ENCODE measurements around the gene KRT34. TPM values are rescaled to one million over a fixed set of nuclear protein-coding genes. Genes with fewer than 3 reads are reported as not detected.

KRT34 gene
- total RNA-seq, 1 experiment from 2014 or later, result not detected

GRCh38 chr17:41394254-41394996 is 12.3 kb upstream of the KRT34 start:
- H3K9ac ChIP-seq (ENCODE audit: low read length), result no peak overlapping the region
- H3K27ac ChIP-seq (ENCODE audit: low read depth, low read length), result no peak overlapping the region
- ChIA-PET POLR2A (no interaction called here), RAD21 (ENCODE audit: low non-redundant PET in 1 of 2, low total read pairs in 2 of 2, uncharacterized antibody in 2 of 2, unreplicated experiment in 2 of 2) (no interaction called here), CTCF (no interaction called here)
- H3K4me1 ChIP-seq (ENCODE audit: control insufficient read depth in 1 of 2, insufficient read depth in 2 of 2, low read length in 2 of 2), result peaks cover 2 to 20% of the 10 kb centered on the region in 2 experiments; a peak in 3 of 4 replicates
- H3K4me2 ChIP-seq (ENCODE audit: low read length), result peak overlapping the region; percentile 47
- no peaks in the 10 kb centered on the region for H3K27me3 ChIP-seq (ENCODE audit: insufficient read depth, low read length)
- no peaks in the 10 kb centered on the region for H3K9me2 ChIP-seq (ENCODE audit: insufficient read depth)
- H3K36me3 ChIP-seq (ENCODE audit: control insufficient read depth in 1 of 2, insufficient read depth in 2 of 2, low read length in 2 of 2), result no peaks in the 10 kb centered on the region
- no TSS peak for BruUV-seq (replicated peaks)
- no peak overlapping the region for H2AFZ ChIP-seq (ENCODE audit: low read depth, low read length, poor library complexity, severe bottlenecking)
- TF ChIP-seq FOSL1 (IDR thresholded peaks at IDR 0.05; ENCODE audit: low read depth) (peak; percentile 66), YY1 (IDR thresholded peaks at IDR 0.05; ENCODE audit: extremely low read depth, insufficient replicate concordance, low read depth, low read length) (no peak), JUND (IDR thresholded peaks at IDR 0.05) (peak; percentile 38; the same call in 1 of the 2 replicates), EZH2 (IDR thresholded peaks at IDR 0.05) (no peak), ATF3 (IDR thresholded peaks at IDR 0.05) (no peak), CBX3 (IDR thresholded peaks at IDR 0.05; ENCODE audit: low read depth) (0 out of 2 replicates have a peak, but pooled peaks have one; percentile 24), POLR2AphosphoS5 (IDR thresholded peaks at IDR 0.05; ENCODE audit: low read depth, low read length) (no peak)
- no peak overlapping the region for H3K4me3 ChIP-seq (replicated peaks in 1 of 2; ENCODE audit: low read depth in 1 of 2, low read length in 2 of 2)
- no peaks in the 10 kb centered on the region for H4K20me1 ChIP-seq (ENCODE audit: insufficient read depth)
- intact Hi-C loops (cut with micrococcal nuclease), result no loop called here
- DNase-seq (ENCODE audit: low read depth, low spot score) (no peak), ATAC-seq (no peak)
- peaks cover 0 to 5% of the 10 kb centered on the region in 2 experiments; a peak in 1 of 4 replicates for H3K9me3 ChIP-seq (ENCODE audit: control insufficient read depth in 1 of 2, insufficient read depth in 1 of 2, low read depth in 1 of 2, low read length in 2 of 2)
- no peaks in the 10 kb centered on the region for H3K79me2 ChIP-seq (ENCODE audit: insufficient read depth, low read length)

- H3K36me3 ChIP-seq (ENCODE audit: control insufficient read depth in 1 of 2, insufficient read depth in 2 of 2, low read length in 2 of 2), result no peaks in the 10 kb centered on the region
- CTCF ChIA-PET, result no interaction called here
- H3K4me2 ChIP-seq (ENCODE audit: low read length), result peak overlapping the region; percentile 47
- DNase-seq (ENCODE audit: low read depth, low spot score) (no peak), ATAC-seq (no peak)
- BruUV-seq (replicated peaks), result no TSS peak
- no peak for TF ChIP-seq TCF7L2 (IDR thresholded peaks at IDR 0.05; ENCODE audit: borderline replicate concordance, extremely low read depth, insufficient read depth, insufficient read length)
- intact Hi-C loops (cut with micrococcal nuclease), result no loop called here
- H3K4me1 ChIP-seq (ENCODE audit: control insufficient read depth in 1 of 2, insufficient read depth in 2 of 2, low read length in 2 of 2), result peaks cover 2 to 17% of the 10 kb centered on the region in 2 experiments; a peak in 2 of 4 replicates
- H3K27ac ChIP-seq (ENCODE audit: low read depth, low read length), result no peak overlapping the region
- H3K4me3 ChIP-seq (replicated peaks in 1 of 2; ENCODE audit: low read depth in 1 of 2, low read length in 2 of 2), result no peak overlapping the region
- no peak overlapping the region for H2AFZ ChIP-seq (ENCODE audit: low read depth, low read length, poor library complexity, severe bottlenecking)
- RAD21 ChIA-PET (ENCODE audit: low non-redundant PET in 1 of 2, low total read pairs in 2 of 2, uncharacterized antibody in 2 of 2, unreplicated experiment in 2 of 2), result no interaction called here
- POLR2A ChIA-PET, result no interaction called here
- H3K9me3 ChIP-seq (ENCODE audit: control insufficient read depth in 1 of 2, insufficient read depth in 1 of 2, low read depth in 1 of 2, low read length in 2 of 2), result peaks cover 0 to 11% of the 10 kb centered on the region in 2 experiments; a peak in 1 of 4 replicates
- H3K9me2 ChIP-seq (ENCODE audit: insufficient read depth), result no peaks in the 10 kb centered on the region
- H4K20me1 ChIP-seq (ENCODE audit: insufficient read depth), result no peaks in the 10 kb centered on the region
- no peak overlapping the region for H3K9ac ChIP-seq (ENCODE audit: low read length)
- H3K79me2 ChIP-seq (ENCODE audit: insufficient read depth, low read length), result no peaks in the 10 kb centered on the region
- H3K27me3 ChIP-seq (ENCODE audit: insufficient read depth, low read length), result no peaks in the 10 kb centered on the region
Measured at GRCh38 chr17:41393826-41394225, 11.7 kb upstream of the KRT34 start.

Measured in HCT116 (cell line).